Neural cell (in vitro differentiated cells): ENCODE measurements around the gene PTPRN2. TPM values are rescaled to one million over a fixed set of nuclear protein-coding genes. Genes with fewer than 3 reads are reported as not detected.

Experiments
- H2AFZ ChIP-seq: fragments of 200-600, 300-800 bp; sonication (generic), shearing (Covaris generic); 2 replicates; pipeline ENCODE4 v1.6.0; 2014; ENCODE audit warnings: low read depth, mild to moderate bottlenecking, antibody characterized with exemption, low read length, moderate library complexity
- H3F3A ChIP-seq: fragments of 200-600 bp; shearing (Covaris generic); 2 replicates; pipeline ENCODE4 v1.6.1; 2016; ENCODE audit warnings: mild to moderate bottlenecking, moderate library complexity, mixed read lengths, antibody characterized with exemption, low read length; ENCODE audit not compliant: insufficient read depth, poor library complexity, severe bottlenecking
- H3K27ac ChIP-seq: fragments of 200-600, 300-800 bp; sonication (generic), shearing (Covaris generic); 2 replicates; pipeline ENCODE4 v1.5.1; 2014; ENCODE audit warnings: mild to moderate bottlenecking, low read length, moderate library complexity
- H3K27me3 ChIP-seq: fragments of 300-800, 200-600 bp; sonication (generic), shearing (Covaris generic); 2 replicates; pipeline ENCODE4 v1.6.0; 2014; ENCODE audit warnings: mild to moderate bottlenecking, low read depth, low read length, moderate library complexity; ENCODE audit not compliant: insufficient read depth
- H3K36me3 ChIP-seq: fragments of 300-800, 200-600 bp; sonication (generic), shearing (Covaris generic); 2 replicates; pipeline ENCODE4 v1.5.1; 2014; ENCODE audit warnings: mild to moderate bottlenecking, antibody characterized with exemption, low read length, moderate library complexity; ENCODE audit not compliant: insufficient read depth
- H3K4me2 ChIP-seq: fragments of 300-800, 200-600 bp; sonication (generic), shearing (Covaris generic); 2 replicates; pipeline ENCODE4 v1.6.0; 2014; ENCODE audit warnings: mild to moderate bottlenecking, low read length
- H3K4me3 ChIP-seq: fragments of 300-800, 200-600 bp; sonication (generic), shearing (Covaris generic); 2 replicates; pipeline ENCODE4 v1.5.1; 2014; ENCODE audit warnings: mild to moderate bottlenecking, low read length, moderate library complexity
- H3K79me2 ChIP-seq: fragments of 200-600 bp; shearing (Covaris generic); replicated peaks from 2 replicates; pipeline ENCODE4 v1.6.0; 2014; ENCODE audit warnings: mild to moderate bottlenecking, low read length, moderate library complexity; ENCODE audit not compliant: insufficient read depth
- H3K9ac ChIP-seq: fragments of 300-800, 200-600 bp; sonication (generic), shearing (Covaris generic); 2 replicates; pipeline ENCODE4 v1.6.1; 2016; ENCODE audit warnings: mild to moderate bottlenecking, low read length, mixed read lengths
- H3K9me2 ChIP-seq: fragments of 200-600 bp; shearing (Covaris generic); 2 replicates; pipeline ENCODE4 v1.6.1; 2016; ENCODE audit warnings: mild to moderate bottlenecking, low read length, mixed read lengths; ENCODE audit not compliant: insufficient read depth
- H3K9me3 ChIP-seq: fragments of 200-600, 300-800 bp; sonication (generic), shearing (Covaris generic); 2 replicates; pipeline ENCODE4 v1.6.1; 2016; ENCODE audit warnings: mild to moderate bottlenecking, mixed run types, low read length, moderate library complexity, mixed read lengths
- H4K20me1 ChIP-seq: fragments of 200-600 bp; shearing (Covaris generic); 2 replicates; pipeline ENCODE4 v1.6.1; 2016; ENCODE audit warnings: mild to moderate bottlenecking, mixed run types; ENCODE audit not compliant: insufficient read depth
- CTCF ChIP-seq: fragments of 450-650 bp; IDR thresholded peaks from 2 replicates; pipeline ENCODE4 v1.5.1; 2014; ENCODE audit warnings: antibody characterized with exemption, mild to moderate bottlenecking, moderate library complexity; ENCODE audit not compliant: poor library complexity, severe bottlenecking
- EP300 ChIP-seq: fragments of 450-650 bp; conservative IDR thresholded peaks from 2 replicates; pipeline ENCODE4 v1.6.1; 2014; ENCODE audit warnings: antibody characterized with exemption, mild to moderate bottlenecking, moderate library complexity; ENCODE audit not compliant: poor library complexity, severe bottlenecking
- EZH2 ChIP-seq: fragments of 200-600, 300-800 bp; shearing (Covaris generic), sonication (generic); IDR thresholded peaks from 2 replicates; pipeline ENCODE4 v1.6.1; 2014; ENCODE audit warnings: antibody characterized with exemption, low read length, borderline replicate concordance, mild to moderate bottlenecking; ENCODE audit not compliant: insufficient read depth, poor library complexity, severe bottlenecking
- MXI1 ChIP-seq: fragments of 450-650 bp; conservative IDR thresholded peaks from 2 replicates; pipeline ENCODE4 v1.6.1; 2014; ENCODE audit warnings: antibody characterized with exemption, mild to moderate bottlenecking; ENCODE audit not compliant: poor library complexity, severe bottlenecking
- POLR2AphosphoS5 ChIP-seq: IDR thresholded peaks from 2 replicates; pipeline ENCODE4 v1.6.1; 2012
- RAD21 ChIP-seq: fragments of 450-650 bp; conservative IDR thresholded peaks from 2 replicates; pipeline ENCODE4 v1.6.1; 2014; ENCODE audit warnings: antibody characterized with exemption, mild to moderate bottlenecking, moderate library complexity
- REST ChIP-seq: IDR thresholded peaks from 2 replicates; pipeline ENCODE4 v1.6.1; 2012; ENCODE audit warnings: borderline replicate concordance
- SMC3 ChIP-seq: fragments of 450-650 bp; conservative IDR thresholded peaks from 2 replicates; pipeline ENCODE4 v1.6.1; 2014; ENCODE audit warnings: antibody characterized with exemption, mild to moderate bottlenecking, moderate library complexity; ENCODE audit not compliant: poor library complexity
- TAF1 ChIP-seq: IDR thresholded peaks from 2 replicates; pipeline ENCODE4 v1.6.1; 2012; ENCODE audit warnings: low read depth
- polyA plus RNA-seq: library from polyadenylated mRNA; depleted of rRNA; stranded (reverse); fragments of >200 nt; gene quantifications from 2 replicates; pipeline ENCODE4 v1.2.3, GENCODE V29; 2014

Gene PTPRN2
- polyA plus RNA-seq, 1 donor from 2014 or later, result 31.0 TPM

- no peak overlapping the region for H2AFZ ChIP-seq
- no peaks in the 10 kb centered on the region for H3K79me2 ChIP-seq
- no peaks in the 10 kb centered on the region for H3K9me2 ChIP-seq
- H4K20me1 ChIP-seq, result no peaks in the 10 kb centered on the region
- H3K27me3 ChIP-seq, result no peaks in the 10 kb centered on the region
- no peaks in the 10 kb centered on the region for H3K36me3 ChIP-seq
- no peaks in the 10 kb centered on the region for H3F3A ChIP-seq
- H3K9me3 ChIP-seq, result no peaks in the 10 kb centered on the region
- H3K4me2 ChIP-seq, result no peak overlapping the region
- H3K4me3 ChIP-seq, result no peak overlapping the region
- H3K9ac ChIP-seq, result no peak overlapping the region
- TF ChIP-seq RAD21 (no peak), REST (no peak), EP300 (no peak), POLR2AphosphoS5 (no peak), TAF1 (no peak), EZH2 (no peak), MXI1 (no peak), CTCF (no peak), SMC3 (no peak)
- H3K27ac ChIP-seq, result no peak overlapping the region
These were observed 773.6 kb downstream of the PTPRN2 start for GRCh38 chr7:157813741-157814661.

GRCh38 chr7:157813053-157813452 is 774.6 kb downstream of the PTPRN2 start:
- Histone ChIP-seq H3K79me2 (no peaks in the 10 kb centered on the region), H3K9ac (no peak overlapping the region), H3K9me2 (no peaks in the 10 kb centered on the region), H3K27ac (no peak overlapping the region), H3K36me3 (no peaks in the 10 kb centered on the region), H2AFZ (no peak overlapping the region), H3F3A (no peaks in the 10 kb centered on the region), H3K9me3 (no peaks in the 10 kb centered on the region), H3K27me3 (no peaks in the 10 kb centered on the region), H3K4me2 (no peak overlapping the region), H3K4me3 (no peak overlapping the region), H4K20me1 (no peaks in the 10 kb centered on the region)
- no peak for TF ChIP-seq REST
- no peak for TF ChIP-seq POLR2AphosphoS5
- TF ChIP-seq MXI1, result no peak
- TF ChIP-seq EP300, result no peak
- TF ChIP-seq CTCF, result no peak
- no peak for TF ChIP-seq RAD21
- no peak for TF ChIP-seq TAF1
- no peak for TF ChIP-seq EZH2
- no peak for TF ChIP-seq SMC3
